A204.1 (cell line): Measurements from ENCODE around the gene TRIML2.

Experiments
- FAIRE-seq: peaks from 2 replicates; lab custom pipeline; 2012; peaks lifted over from hg19 to GRCh38; lab: Jason Lieb, UNC

The TRIML2 gene

DNA sequence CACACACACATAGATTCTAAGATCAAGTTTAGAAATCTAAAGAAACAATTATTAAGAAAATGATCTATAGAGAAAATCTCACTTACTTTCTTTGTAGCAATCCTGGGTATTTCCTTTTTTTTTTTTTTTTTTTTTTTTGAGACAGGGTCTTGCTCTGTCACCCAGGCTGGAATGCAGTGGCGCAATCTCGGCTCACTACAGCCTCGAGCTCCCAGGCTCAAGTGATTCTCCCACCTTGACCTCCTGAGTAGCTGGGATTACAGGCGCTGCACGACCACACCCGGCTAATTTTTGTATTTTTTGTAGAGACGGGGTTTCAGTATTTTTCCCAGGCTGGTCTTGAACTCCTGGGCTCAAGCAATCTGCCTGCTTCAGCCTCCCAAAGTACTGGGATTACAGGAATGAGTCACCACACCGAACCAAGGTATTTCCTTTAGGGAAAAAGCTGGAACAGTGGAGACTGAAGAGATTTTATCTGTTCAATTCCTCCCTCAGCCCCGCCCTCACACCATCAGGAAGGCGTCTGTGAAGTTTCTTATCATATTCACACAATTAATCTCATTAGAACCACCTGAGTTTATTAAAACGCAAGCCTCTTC lies at the start of gene TRIML2:
TSS of gene TRIML2 (minus strand) at position 447 of the 599 bp plus-strand sequence. CDS start 4,235 bp downstream, outside the sequence.
- FAIRE-seq = no peak

- no peak for FAIRE-seq
Observed at GRCh38 chr4:188158336-188158735, 48.9 kb upstream of the TRIML2 start.

DNA sequence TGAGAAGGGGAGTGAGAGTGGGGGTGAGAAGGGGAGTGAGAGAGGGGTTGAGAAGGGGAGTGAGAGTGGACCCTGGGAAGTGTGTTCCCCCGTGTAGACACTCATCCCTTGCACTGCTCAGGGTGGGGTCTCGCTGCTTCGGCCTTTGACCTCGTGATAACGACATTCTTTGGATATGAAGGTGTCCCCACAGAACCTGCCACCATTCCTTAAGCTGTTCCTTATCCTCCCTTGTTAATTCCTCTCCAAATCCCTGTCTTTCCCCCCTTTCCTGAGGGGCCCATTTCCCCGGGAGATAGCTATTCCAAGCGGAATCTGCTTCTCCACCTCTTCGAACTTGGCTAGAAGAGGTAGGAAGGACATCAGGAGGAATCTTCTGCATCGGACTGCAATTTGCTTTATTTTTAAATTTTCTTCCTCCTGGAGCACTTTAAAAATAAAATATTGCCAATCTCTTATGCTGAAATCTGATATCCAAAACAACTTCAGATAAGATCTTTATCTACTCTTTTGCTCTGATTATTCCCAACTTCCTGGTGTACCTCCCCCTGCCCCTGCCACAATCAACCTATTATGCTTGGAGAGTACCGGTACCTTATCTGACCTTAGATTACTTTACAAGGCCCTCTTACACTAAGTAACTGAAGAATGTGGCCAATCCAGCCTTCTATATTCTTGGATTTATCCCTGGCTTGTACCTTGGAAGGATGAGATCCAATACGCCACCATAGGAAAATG lies 45.4 kb upstream of the TRIML2 start:
- no peak for FAIRE-seq

DNA sequence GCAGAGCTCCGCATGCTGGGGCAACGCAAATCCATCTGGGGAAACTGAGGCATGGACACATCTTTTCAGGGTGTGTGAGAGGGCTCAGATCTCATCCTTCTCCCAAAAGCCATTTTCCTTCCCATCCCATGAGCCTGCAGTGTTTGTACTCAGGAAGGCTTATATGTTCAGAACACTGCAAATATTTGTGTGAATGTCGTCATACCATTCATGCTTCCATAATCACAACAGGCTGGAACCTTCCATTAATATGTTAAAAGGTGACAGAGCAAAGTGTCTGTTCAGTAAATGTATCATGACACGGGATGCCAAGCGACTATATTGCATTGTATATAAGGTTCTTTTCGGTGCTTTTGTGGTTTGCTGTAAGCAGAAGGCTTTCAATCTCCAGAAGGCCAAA lies 38.4 kb upstream of the TRIML2 start:
- no peak for FAIRE-seq

- no peak for FAIRE-seq
Observed at GRCh38 chr4:188147176-188147575, 37.8 kb upstream of the TRIML2 start.

DNA sequence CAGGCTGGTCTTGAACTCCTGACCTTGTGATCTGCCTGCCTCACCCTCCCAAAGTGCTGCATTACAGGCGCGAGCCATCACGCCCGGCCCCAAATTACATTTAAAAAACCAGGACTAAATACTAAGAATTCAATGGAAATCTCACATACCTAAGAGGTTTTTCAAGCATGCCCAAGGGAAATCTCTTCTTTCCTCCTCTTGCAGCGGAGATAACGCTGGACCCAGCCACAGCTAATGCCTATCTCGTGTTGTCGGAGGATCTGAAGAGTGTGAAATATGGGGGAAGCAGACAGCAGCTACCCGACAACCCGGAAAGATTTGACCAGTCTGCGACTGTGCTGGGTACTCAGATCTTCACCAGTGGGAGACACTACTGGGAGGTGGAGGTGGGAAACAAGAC lies 37.2 kb upstream of the TRIML2 start:
- FAIRE-seq = no peak

DNA sequence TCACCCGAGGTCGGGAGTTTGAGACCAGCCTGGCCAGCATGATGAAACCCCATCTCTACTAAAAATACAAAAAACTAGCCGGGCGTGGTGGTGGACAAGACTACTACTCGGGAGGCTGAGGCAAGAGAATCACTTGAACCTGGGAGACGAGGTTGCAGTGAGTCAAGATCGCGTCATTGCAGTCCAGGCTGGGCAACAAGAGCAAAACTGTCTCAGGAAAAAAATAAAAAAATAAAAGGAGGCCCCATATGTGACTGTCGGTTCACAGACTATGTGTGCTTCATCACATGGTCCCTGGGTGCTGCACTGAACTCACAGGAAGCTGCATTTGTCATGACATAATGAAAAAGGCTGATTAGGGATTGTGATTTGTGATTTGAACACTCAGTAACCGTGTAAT lies 36.2 kb upstream of the TRIML2 start:
- FAIRE-seq = no peak

GRCh38 chr4:188143731-188144130 lies 34.3 kb upstream of the TRIML2 start:
- no peak for FAIRE-seq

DNA sequence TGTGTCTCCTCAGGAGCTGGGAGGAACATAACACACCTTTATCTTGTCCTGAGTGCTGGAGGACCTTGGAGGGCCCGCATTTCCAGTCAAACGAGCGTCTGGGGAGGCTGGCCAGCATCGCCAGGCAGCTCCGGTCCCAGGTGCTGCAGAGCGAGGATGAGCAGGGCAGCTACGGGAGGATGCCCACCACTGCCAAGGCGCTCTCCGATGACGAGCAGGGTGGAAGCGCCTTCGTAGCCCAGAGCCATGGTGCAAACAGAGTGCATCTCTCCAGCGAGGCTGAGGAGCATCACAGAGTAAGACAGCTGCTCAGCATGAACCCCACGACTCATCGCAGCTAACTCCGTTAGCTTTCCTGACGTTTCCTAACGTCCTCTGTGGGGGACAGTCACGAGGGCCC lies 30.3 kb upstream of the TRIML2 start:
- no peak for FAIRE-seq

- FAIRE-seq = no peak
Observed at GRCh38 chr4:188139141-188139540, 29.7 kb upstream of the TRIML2 start, which contains the start of gene TRIML1. TSS of gene TRIML1 (plus strand) at chr4:188139441. CDS start at chr4:188139559, 118 bp downstream.

GRCh38 chr4:188138227-188138626 lies 28.8 kb upstream of the TRIML2 start:
- no peak for FAIRE-seq

- no peak for FAIRE-seq
Observed at GRCh38 chr4:188132232-188132631, 22.8 kb upstream of the TRIML2 start.

GRCh38 chr4:188130355-188130754 lies 21.0 kb upstream of the TRIML2 start:
- FAIRE-seq = no peak

GRCh38 chr4:188127214-188127874 lies 17.9 kb upstream of the TRIML2 start:
- no peak for FAIRE-seq

DNA sequence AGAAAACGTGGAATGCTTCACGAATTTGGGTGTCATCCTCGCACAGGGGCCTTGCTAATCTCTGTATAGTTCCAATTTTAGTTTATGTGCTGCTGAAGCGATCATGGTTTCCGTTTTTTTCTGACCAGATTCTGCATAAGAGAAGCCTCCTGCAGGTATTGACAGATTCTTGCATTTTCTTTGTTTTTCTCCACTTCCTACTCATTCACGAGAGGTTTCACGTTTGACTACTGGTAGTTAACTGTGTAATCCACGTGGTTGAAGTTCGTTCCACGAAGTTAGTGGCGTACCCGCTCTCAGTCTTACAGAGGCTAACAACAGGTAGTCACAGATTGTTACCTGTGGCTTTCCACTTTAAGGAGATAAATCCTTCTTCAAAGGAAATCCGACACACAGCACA lies 12.1 kb upstream of the TRIML2 start:
- no peak for FAIRE-seq

GRCh38 chr4:188117631-188118324 lies 8.4 kb upstream of the TRIML2 start:
- FAIRE-seq = no peak

DNA sequence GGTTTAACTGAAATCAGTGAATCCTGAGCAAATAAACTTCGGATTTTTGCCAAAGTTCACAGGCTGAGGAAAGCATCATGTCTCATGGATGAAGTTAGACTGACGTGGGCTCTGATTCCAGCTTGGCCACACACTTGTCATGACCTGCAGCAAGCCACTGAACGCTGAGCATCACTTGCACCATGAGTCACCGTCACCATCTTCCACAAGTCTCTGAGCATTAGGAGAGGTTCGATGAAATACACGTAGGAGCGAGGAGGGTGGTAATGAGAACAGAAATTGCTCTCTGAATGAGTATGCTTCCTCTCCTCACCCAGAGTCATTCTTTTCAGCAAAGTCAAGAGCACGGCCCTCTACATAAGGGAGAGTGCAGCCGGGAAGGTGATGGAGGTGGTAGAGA lies 3.8 kb upstream of the TRIML2 start:
- no peak for FAIRE-seq

DNA sequence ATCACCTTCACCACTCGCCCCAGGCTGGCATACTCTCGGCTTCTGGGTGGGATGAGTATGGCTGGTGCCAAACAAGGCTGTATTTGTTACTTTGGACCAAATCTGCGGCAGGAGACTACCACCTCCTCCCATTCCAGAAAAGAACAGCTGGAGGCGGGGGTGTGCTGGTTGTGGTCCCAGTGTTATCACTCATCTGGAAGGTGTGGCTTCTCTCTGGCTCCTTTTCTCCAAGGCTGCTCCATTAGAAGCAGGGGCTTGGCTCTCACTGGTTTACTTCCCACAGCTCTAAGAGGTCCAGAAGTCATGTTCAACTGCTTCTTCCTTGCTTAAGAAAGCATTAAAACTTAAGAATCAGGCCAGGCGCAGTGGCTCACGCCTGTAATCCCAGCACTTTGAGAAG lies 2.6 kb upstream of the TRIML2 start:
- FAIRE-seq = no peak

GRCh38 chr4:188110741-188111471 lies 1.5 kb upstream of the TRIML2 start:
- FAIRE-seq = no peak

GRCh38 chr4:188110036-188110435 lies 633 bp upstream of the TRIML2 start:
- no peak for FAIRE-seq

DNA sequence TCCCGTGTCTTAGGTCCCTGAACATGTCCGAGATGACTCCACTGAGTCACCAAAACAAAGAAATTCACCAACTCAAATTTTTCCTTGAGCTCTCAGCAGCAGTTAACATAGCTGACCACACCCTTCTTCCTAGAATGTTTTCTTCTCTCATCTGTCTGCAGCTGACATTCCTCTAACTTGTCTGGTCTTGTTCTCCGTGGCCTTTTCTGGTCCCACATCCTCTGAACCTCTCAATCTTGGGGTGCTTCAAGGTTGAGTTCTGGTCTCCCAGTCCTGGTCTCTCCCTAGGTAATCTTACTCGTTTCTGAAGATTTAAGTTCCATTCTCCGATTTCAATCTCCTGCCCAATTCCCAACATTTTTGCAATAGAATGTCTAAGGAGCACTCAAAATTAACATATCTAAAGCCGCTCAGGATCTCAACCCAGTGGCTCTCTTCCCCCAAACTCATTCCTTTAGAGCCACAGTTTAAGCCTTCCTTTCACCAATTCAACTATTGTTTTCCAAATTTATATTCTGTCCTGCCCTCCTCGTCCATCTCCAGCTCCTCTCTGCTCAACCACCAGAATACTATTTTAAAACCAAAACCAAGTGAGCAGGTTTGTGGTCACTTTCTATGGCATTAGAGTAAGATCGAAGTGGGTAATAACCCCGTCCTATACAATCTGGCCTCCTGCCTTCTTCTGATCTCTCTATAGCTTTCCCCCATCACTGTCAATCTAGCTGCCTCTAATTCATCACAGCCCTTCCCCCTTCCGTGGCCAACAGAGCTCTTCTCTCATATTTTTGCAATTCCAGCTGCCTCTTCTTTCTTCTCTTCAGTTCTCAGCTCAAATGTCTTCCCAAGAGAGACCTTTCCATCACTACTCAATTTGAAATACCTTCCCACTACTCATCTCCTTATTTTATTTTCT lies 1.2 kb downstream of the TRIML2 start:
- no peak for FAIRE-seq
